ENCODE results near the gene DCST1. TPM values are rescaled to one million over a fixed set of nuclear protein-coding genes. Genes with fewer than 3 reads are reported as not detected.

The DCST1 gene
- total RNA-seq, 1 donor = under 0.01 TPM

GRCh38 chr1:155083865-155084721, 50.5 kb downstream of the DCST1 start:
- DNase-seq (ENCODE audit: low read depth in 2 of 3, low spot score in 2 of 3) = peak in 2 of 3 donors; percentile 66 to 72

DNA sequence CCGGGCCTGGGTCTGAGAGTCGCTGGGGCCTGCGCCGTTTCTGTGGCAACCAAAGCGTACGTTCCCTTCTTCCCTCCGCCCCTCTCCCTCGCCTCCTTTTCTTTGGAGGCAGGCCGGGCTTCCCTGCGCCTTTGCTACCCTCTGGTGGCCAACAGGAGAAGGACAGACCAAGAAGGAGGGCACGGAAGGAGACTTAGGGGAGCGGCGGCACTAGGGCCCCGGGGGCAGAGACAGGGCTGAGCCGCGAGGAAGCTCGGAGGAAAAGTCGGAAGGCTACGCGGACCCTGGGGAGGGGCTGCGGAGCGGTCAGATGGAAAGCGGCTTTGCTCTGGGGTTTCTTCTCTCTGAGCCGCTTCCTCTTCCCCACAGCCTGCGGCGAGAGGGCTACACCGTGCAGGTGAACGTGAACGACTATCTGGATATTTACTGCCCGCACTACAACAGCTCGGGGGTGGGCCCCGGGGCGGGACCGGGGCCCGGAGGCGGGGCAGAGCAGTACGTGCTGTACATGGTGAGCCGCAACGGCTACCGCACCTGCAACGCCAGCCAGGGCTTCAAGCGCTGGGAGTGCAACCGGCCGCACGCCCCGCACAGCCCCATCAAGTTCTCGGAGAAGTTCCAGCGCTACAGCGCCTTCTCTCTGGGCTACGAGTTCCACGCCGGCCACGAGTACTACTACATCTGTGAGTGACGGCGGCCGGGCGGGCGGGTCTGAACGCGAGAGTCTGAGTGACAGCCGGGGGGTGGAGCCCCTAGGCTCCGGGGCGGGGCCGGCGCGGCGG, 51.3 kb downstream of the DCST1 start:
- DNase-seq (ENCODE audit: low read depth in 2 of 3, low spot score in 2 of 3) = peak; percentile 82 to 96 (median 92)

DNA sequence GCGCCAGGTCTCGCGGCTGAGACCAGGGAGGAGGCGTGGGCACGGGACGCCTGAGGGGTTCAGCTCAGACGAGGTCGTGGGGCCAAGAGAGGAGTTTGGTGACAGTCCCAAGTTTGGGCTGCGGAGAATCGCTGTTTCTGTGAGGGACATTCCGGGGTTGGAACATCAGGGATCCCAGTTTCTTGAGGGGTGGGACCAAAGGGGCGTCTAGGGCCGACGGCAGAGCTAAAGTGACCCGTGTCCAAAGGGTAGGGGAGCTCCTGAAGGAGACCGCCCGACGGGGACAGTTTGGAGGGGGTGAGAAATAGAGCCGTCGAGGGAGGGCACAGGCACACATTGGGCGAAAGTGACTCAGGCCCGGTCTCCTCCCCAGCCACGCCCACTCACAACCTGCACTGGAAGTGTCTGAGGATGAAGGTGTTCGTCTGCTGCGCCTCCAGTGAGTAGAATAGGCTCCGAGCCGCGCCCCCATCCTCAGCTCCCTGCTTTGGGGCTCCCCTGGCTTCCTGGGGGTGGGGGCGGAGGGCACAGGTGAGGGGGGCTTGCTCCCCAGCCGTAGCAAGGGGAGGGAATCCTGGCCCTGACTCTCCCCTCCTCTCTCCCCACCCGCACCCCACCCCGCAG, 52.0 kb downstream of the DCST1 start:
- peak in 2 of 3 donors; percentile 63 to 72 for DNase-seq (ENCODE audit: low read depth in 2 of 3, low spot score in 2 of 3)

DNA sequence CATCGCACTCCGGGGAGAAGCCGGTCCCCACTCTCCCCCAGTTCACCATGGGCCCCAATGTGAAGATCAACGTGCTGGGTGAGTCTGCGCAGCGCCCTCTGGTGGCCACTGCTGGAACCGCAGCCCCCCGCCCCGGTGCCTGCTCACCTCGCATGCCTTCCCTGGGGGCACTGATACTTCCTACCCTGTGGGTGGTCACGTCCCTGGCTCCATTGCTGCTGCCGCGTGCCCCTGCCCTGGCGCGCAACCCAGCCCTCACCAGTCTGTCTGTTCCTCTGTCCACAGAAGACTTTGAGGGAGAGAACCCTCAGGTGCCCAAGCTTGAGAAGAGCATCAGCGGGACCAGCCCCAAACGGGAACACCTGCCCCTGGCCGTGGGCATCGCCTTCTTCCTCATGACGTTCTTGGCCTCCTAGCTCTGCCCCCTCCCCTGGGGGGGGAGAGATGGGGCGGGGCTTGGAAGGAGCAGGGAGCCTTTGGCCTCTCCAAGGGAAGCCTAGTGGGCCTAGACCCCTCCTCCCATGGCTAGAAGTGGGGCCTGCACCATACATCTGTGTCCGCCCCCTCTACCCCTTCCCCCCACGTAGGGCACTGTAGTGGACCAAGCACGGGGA, 52.6 kb downstream of the DCST1 start:
- peak in 2 of 3 donors; percentile 70 to 80 for DNase-seq (ENCODE audit: low read depth in 2 of 3, low spot score in 2 of 3)

- DNase-seq (ENCODE audit: low read depth in 2 of 3, low spot score in 2 of 3) = no peak
These were observed 53.4 kb downstream of the DCST1 start for GRCh38 chr1:155086856-155087535.

GRCh38 chr1:155091071-155092051, 57.7 kb downstream of the DCST1 start:
- peak; percentile 78 to 84 (median 80) for DNase-seq (ENCODE audit: low read depth in 2 of 3, low spot score in 2 of 3)

- no peak for DNase-seq (ENCODE audit: low read depth in 2 of 3, low spot score in 2 of 3)
These were observed 58.5 kb downstream of the DCST1 start for GRCh38 chr1:155092131-155092530.

DNA sequence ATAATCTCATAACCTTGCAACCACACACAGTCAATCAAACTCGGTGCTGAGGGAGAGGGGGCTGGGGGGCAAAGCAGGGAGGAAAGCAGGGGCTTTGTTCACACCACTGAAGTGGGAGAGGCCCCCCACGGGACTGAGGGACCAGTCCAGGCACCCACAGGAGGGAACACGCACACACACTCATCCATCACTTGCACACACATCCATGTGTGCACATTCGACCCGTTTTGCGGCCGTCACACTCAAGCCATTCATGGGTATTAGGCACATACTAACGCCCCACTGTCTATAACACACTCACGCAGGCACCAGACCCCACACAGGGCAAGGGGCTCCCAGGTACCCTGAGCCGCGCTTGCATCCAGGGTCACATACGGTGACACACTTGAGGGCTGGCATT, 59.0 kb downstream of the DCST1 start:
- DNase-seq (ENCODE audit: low read depth in 2 of 3, low spot score in 2 of 3) = no peak

DNA sequence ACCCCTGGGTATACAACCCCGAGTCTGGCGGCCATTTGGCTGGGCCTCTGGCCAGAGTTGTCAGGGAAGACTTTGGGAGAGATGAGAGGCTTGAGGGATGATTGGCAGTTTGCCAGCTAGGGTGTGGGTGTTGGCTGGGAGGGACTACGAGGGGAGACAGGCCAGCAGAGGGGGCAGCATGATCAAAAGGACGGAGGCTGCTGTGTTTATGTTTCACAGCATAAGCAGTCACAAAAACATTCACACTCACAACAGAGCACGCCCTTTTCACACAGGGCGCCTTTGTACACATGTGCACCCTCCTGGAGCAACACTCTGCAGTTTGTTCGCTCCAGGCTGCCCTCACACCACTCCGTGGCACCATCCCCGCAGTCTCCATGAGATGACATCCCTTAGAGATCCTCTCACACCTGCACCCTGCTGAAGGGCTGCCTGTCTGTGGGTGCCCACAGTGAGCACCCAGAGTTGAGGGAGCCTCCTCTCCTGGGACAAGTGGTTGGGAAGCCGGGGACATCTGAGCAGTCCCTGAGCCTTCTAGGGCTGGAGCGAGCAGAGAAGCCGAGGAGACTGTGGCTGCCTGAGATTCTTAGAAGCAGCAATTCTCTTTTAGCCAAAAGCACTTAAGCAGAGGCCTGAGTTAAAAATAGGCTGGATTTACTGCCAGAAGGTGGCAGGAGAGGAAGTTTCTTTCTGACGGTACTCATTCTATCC, 60.4 kb downstream of the DCST1 start:
- DNase-seq (ENCODE audit: low read depth in 2 of 3, low spot score in 2 of 3) = peak in 2 of 3 donors; percentile 54 to 73

DNA sequence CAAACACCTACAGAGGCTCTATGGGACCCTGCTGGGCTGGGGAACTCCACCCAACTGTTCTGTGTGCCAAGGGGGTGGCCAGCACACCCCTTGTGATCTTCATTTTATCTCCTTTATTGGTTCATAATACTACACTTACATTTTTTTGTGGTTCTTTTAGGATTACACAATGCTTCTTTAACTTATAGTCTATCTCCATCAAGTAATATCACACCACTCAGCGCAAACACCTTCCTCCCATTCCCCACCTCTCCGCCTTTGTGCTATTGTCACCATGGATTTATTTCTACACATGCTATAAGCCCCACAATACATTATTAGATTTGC, 61.0 kb downstream of the DCST1 start:
- DNase-seq (ENCODE audit: low read depth in 2 of 3, low spot score in 2 of 3) = no peak

GRCh38 chr1:155099331-155099730, 65.7 kb downstream of the DCST1 start:
- DNase-seq (ENCODE audit: low read depth in 2 of 3, low spot score in 2 of 3) = no peak

Other genes with a start within 250 kb of the DCST1 start
- gene KCNN3, start 163.5 kb upstream of the DCST1 start, total RNA-seq = under 0.01 TPM
- gene PMVK, start 97.1 kb upstream of the DCST1 start, total RNA-seq = 17.2 TPM
- 520 TPM for gene PBXIP1, start 77.7 kb upstream of the DCST1 start, total RNA-seq
- 25.6 TPM for gene PYGO2, start 72.0 kb upstream of the DCST1 start, total RNA-seq
- 59.5 TPM for gene SHC1, start 63.1 kb upstream of the DCST1 start, total RNA-seq
- 22.9 TPM for gene CKS1B, start 59.1 kb upstream of the DCST1 start, total RNA-seq
- gene FLAD1, start 50.5 kb upstream of the DCST1 start, total RNA-seq = 35.0 TPM
- 0.54 TPM for gene LENEP, start 40.2 kb upstream of the DCST1 start, total RNA-seq
- 22.6 TPM for gene ZBTB7B, start 31.0 kb upstream of the DCST1 start, total RNA-seq
- gene DCST2, start within 50 bp of the DCST1 start, total RNA-seq = under 0.01 TPM
- 60.1 TPM for gene ADAM15, start 17.5 kb downstream of the DCST1 start, total RNA-seq
- gene EFNA4, start 29.9 kb downstream of the DCST1 start, total RNA-seq = 5.9 TPM
- 4.8 TPM for gene EFNA3, start 45.0 kb downstream of the DCST1 start, total RNA-seq
- 21.3 TPM for gene EFNA1, start 94.1 kb downstream of the DCST1 start, total RNA-seq
- gene SLC50A1, start 102.0 kb downstream of the DCST1 start, total RNA-seq = 68.1 TPM
- 63.0 TPM for gene DPM3, start 106.7 kb downstream of the DCST1 start, total RNA-seq
- 194 TPM for gene KRTCAP2, start 139.5 kb downstream of the DCST1 start, total RNA-seq
- 32.6 TPM for gene TRIM46, start 140.0 kb downstream of the DCST1 start, total RNA-seq
- 72.4 TPM for gene THBS3, start 174.1 kb downstream of the DCST1 start, total RNA-seq
- 70.3 TPM for gene MTX1, start 174.9 kb downstream of the DCST1 start, total RNA-seq
- gene ENTREP3, start 221.7 kb downstream of the DCST1 start, total RNA-seq = 8.9 TPM
- 55.7 TPM for gene SCAMP3, start 228.5 kb downstream of the DCST1 start, total RNA-seq
- gene CLK2, start 239.7 kb downstream of the DCST1 start, total RNA-seq = 66.0 TPM
- 4.6 TPM for gene HCN3, start 243.6 kb downstream of the DCST1 start, total RNA-seq

Measured in hematopoietic multipotent progenitor cell (in vitro differentiated cells).